HG03135 (cell line): ENCODE measurements around the gene ERICH6.
"Not testable (repeated sequence)": the region's sequence is repeated elsewhere in the genome, so short reads cannot be mapped to it uniquely, and the experiment has no call there.

Experiments
- ATAC-seq: cut with Tn5 transposase; IDR thresholded peaks from one replicate; pipeline ENCODE4 v1.9.1; 2021; ENCODE audit warnings: mild to moderate bottlenecking, moderate library complexity; ENCODE audit not compliant: unreplicated experiment

Gene ERICH6

DNA sequence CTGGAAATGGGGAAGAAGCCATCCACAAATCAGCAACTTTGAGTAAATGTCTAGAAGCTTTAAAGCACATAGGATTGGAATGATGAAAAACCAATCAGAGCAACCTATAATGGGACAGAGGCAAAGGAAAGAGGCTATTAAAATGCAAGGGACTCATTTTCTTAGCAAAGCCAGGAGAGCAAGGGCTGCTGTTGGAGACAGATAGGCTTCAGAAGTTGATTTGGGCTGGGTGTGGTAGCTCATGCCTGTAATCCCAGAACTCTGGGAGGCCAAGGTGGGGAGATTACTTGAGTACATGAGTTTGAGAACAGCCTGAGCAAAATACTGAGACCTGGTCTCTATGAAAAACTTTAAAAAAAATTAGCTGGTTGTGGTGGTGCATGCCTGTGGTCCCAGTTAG lies 16.1 kb downstream of the ERICH6 start:
- ATAC-seq, result no peak

DNA sequence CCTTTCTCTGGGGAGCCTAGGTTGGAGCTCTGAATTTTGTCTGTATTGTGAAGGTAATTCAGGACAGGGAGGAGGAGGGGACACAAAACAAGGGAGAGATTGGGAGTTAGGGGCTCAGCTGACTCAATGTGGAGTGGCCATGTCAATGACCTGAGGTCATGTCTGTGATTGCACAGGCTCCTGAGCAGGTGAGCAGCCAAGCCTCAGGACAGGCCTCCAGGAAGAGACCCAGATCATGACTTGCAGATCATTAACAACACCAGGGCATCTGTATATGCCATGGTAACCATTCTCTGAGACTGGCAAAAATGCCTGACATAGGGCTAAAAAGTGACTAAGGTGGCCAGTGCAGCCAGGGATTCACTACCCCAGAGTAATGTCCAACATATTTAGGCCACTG lies 20.9 kb downstream of the ERICH6 start:
- ATAC-seq, result no peak

DNA sequence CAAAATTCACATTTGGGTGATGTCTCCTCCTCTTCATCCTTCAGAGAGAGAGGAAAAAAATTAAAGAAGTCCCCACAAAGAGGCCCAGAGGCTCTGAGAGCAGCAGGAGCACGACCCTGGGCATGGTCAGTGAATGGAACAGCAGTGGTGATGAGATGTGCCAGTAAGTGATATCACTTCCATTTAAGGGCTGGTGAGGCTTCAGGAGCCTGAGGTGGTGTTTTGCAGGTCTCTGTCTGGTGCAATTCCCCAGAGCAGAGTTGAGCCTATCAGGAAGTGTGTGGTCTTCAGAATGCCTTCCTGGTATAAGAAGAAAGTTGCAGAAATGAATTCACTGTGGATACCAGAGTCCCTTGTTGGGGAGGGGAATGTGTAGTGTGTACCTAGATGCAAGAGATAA lies 21.4 kb downstream of the ERICH6 start:
- no peak for ATAC-seq

DNA sequence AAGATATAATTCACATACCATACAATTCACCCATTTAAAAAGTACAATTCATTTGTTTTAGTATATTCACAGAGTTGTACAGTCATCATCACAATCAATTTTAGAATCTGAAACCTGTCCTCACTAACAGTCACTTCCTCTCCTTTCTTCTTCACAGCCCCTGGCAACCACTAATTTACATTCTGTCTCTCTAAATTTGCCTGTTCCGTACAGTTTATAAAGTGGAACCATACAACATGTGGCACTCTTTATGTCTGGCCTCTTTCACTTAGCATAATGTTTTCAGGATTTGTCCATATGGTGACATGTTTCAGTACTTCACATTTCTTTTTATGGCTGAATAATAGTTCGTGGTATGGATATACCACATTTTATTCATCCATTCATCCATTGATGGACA lies 22.7 kb downstream of the ERICH6 start:
- ATAC-seq, result peak; percentile 90

DNA sequence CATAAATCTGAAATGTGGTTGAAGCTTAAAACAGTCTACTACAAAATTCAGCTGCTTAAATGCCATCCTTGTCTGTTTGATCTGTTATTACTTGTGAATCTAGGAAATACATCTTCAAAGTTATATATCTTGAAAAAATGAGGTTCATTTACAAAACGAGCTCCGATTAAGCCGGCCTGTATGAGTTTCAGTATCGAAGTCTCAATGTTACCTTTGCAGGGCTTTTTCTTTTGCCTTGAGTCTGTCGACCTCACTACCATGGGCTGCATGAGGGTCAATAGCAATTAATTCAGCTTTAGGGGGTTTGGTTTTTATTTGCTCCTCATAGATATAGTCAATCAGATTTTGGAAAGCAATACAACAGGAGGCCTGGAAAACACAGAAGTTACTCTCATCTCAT lies 23.2 kb downstream of the ERICH6 start:
- no peak for ATAC-seq

DNA sequence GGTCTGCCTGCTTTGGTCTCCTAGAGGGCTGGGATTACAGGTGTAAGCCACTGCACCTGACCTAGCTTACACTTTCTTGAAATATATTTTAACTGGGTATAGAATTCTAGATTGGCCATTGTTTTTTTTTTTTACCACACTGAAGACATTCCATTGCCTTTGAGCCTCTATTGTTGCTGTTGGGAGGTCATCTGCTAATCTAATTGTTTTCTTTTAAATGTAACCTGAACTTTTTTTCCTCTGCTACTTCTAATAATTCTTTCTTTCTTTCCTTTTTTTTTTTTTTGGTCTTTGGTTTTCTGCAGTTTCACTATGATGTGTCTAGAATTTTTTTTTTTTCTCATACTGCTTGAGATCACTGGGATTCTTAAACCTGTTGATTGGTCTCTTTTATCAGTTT lies 28.1 kb downstream of the ERICH6 start:
- no peak for ATAC-seq

DNA sequence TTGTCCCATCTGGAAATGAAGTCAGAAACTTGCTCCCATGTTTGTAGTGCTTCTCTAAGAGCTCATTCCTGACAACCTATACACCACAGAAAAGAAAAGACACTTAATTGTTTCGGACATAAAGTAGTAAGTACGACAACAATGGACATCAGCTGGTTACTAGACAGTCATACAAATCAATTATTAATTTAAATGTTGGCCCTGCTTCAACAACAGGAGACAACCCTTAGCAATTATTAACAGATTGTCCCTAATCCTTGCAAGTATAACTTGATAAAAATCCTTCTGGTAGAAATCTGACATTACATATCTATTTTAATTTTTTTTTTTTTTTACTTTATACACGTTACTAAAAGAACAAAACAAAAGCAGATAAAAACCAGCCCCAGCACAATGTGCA lies 29.8 kb downstream of the ERICH6 start:
- no peak for ATAC-seq

DNA sequence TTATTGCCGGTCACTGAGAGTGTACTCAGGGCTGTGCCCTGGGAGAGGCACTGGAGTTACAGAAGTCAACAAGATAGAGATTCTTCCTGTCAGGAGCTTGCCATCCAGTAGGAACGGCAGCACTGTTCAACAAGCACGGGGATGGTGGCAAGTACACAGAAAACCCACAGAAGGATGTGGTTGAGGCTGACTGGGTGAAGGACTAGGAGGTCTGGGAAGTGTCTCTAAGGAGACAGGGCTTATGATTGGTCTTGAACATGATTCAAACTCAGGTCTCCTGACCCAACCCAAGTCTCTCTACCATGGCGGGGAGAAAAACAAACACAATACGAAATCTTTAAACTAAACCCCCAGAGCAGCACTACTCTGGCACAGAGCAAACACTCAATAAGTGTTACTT lies 37.6 kb downstream of the ERICH6 start:
- ATAC-seq, result no peak

DNA sequence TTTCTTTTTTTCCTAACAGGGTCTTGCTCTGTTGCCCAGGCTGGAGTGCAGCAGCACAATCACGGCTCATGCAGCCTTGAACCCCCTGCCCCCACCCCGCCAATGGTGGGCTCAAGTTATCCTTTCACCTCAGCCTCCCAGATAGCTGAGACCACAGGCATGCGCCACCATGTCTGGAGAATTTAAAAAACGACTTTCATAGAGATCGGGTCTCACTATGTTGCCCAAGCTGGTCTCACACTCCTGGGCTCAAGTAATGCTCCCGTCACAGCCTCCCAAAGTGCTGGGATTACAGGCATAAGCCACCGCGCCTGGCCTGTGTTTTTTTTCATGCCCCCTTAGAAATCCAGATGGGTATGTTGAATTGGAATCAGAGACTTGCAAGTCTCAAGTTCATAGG lies 40.3 kb downstream of the ERICH6 start:
- ATAC-seq, result no peak

DNA sequence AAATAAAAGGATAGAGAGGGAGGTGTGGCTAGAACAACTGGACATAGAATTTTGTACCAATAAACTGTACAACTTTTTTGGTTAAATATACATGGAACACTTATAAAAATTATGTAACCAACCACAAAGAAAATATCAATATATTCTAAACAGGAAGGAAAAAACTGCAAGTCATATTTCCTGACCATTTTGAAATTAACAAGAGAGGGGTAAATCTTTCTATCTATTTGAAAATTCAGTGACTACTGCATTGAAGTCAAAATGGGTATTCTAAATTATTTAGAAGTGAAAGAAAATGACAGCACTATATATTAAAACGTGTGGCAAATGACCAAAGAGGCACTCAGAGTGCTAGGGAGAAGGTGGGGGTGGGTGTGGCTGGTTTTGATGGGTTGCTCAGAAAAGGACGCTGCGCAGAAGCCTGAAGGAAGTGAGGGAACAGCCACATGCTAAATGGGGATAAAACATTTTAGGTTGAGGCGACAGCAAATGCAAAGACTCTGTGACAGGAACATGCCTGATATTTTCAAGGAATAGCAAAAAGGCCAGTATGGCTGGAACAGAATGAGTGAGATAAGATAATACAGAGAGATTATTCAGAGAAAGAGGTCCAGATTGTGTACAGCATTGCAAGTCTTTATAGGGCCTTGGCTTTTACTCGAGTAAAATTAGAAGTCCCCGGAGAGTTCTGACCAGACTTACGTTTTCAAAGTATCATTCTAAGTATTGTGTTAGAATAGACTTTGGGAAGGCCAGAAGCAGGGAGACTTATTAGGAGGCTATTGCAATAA lies 41.1 kb downstream of the ERICH6 start:
- no peak for ATAC-seq

DNA sequence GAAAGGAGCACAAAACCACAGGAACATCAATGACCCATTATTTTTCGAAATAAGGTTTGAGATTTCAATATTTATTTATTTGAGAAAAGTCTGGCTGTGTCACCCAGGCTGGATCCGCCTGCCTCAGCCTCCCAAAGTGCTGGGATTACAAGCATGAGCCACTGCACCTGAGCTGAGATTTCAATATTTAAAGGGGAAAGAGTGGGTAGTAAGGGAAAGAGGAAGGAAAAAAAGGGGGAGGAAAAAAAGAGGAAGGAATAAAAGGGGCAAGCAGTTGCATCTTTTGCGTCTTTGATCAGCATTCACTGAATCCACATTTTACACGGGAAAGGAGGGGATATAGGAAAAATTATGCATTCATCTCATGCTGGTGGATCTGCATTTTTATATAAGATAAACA lies 47.4 kb downstream of the ERICH6 start:
- ATAC-seq, result no peak

DNA sequence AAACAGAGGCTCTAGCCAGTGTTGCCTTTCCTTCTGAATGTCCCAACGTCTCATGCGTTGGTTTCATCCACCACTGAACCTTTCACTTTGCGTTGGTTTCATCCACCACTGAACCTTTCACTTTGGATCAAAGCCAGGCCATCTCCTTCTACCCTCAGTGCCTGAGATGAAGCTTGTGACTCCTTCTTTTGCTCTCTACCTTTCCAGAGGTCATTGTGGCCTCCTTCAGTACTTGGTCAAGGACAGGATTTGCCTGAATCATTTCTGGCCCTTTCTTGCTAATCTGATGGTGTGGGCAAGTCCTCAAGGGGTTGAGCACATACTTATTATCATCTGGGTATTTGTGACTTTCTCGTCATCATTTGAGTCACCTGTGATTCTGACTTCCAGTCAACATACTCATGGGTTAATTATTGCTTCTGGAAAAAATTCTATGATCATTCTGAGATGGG lies 50.6 kb downstream of the ERICH6 start:
- no peak for ATAC-seq

DNA sequence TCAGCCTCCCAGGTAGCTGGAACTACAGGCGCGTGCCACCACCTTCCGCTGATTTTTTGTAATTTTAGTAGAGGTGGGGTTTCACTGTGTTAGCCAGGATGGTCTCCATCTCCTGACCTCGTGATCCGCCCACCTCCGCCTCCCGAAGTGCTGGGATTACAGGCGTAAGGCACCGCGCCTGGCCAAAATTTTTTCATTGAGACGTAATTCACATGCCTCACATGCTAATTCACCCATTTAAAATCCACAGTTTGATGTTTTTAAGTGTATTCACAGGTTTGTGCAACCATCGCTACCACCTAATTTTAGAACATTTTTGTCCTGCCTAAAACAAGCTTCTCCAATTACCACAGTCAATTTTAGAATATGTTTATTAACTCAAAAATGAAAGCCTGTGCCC lies 63.5 kb downstream of the ERICH6 start:
- ATAC-seq, result no peak

DNA sequence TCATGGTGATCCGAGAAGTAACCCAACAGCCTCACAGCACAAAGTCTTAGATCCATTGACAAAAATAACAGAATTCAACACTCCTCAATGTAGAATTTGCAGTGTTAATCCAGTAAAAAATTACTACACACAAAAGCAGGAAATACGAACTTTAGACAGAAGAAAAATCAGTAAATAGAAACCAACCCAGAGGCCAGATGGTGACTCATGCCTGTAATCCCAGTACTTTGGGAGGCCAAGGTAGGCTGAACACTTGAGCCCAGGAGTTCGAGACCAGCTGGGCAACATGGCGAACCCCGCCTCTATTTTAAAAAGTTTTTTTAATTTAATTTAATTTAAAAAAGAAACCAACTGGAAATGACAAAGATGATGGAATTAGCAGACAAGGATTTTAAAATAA lies 64.5 kb downstream of the ERICH6 start:
- ATAC-seq, result no peak

DNA sequence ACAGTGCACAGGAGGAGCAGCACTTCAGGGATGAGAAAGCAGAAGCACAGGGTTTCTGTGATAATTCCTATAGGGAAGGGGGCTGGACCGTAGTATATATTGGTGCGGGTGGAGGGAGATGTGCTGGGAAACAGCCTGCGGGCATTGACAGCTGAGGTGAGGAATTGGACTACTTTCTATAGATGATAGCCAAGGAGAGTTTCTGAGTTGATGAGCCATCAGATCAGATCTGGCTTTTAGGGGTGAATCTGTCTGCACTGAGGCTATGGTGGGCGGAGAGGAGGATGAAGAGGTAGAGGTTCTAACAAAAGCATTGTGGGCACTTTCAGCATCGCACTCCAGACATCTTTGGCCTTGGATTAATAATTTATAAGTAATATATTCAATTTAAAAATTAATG lies 67.5 kb downstream of the ERICH6 start:
- no peak for ATAC-seq

DNA sequence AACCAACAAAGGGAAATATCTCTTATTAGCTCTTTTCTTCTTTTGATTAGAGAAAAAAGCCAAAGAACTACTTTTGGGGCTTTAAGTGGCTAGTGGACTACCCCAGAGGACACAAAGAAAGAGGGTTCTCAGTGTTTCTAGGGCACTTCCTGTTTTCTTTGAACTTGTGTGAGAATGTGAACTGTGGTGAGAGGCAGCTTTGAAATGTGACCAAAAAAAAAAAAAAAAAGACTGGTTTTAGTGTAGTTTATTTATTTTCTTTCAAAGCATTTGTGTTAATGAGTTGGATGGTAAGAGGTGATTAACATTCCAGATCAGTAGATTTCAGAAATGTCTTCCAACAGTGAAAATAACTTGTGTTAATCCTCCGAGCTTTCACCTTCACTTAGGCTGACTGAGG lies 68.2 kb downstream of the ERICH6 start:
- peak; percentile 70 for ATAC-seq

DNA sequence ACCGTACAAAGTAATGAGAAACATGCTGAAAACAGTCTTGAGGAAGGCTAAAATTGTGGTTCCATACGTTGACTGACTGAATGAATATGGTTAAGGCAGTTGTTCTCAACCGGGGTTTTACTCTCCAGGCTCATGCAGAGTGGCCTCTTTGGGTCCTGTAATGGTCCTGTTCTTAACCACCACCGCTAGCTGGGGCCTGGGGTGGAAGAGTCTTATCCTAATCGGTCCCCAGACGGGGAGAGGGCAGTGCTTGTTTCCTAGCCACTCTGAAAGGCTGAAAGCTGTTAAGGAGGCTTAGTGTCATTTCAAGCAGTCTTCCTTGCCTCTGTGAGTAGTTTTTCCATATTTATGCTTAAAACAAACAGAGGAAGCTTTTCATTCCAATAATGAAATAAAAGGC lies 68.6 kb downstream of the ERICH6 start:
- no peak for ATAC-seq

DNA sequence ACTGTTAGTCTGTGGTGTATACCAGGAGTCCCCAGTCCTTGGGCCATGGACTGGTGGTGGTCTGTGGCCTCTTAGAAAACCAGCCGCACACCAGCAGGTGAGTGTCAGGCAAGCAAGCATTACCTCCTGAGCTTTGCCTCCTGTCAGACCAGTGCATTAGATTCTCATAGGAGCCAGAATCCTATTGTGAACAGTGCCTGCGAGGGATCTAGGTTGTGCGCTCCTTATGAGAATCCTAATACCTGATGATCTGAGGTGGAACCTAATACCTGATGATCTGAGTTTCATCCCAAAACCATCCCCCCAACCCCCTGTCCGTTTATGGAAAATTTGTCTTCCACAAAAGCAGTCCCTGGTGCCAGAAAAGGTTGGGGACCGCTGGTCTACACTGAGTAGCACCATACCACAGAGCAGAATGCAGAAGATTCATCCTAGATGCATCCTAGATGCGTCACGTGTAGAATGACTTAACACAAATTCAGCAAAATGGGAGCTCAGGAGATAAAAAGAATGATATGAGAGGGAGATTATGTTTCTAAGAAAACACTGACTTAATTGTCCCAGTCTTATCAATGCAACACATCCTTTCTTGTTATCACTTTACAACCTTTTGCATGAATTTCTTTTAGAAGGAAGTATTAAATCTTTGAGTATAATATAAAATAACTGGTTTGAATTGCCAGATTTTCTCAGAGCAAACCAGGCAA lies 72.1 kb downstream of the ERICH6 start:
- no peak for ATAC-seq

DNA sequence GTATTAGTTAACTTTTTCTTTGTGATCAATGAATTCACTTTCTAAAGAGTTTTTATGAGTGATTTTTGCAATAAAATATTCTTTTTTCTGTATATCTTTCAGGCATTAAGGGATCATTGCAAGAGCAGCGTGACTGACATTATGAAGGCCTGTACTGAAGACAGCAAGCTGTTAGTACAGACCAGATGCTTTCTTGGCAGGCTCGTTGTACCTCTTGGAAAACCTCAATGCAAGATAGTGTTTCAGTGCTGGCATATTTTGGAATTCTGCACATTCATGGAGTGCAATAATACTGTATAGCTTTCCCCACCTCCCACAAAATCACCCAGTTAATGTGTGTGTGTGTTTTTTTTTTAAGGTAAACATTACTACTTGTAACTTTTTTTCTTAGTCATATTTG lies 76.2 kb downstream of the ERICH6 start:
- ATAC-seq, result no peak

DNA sequence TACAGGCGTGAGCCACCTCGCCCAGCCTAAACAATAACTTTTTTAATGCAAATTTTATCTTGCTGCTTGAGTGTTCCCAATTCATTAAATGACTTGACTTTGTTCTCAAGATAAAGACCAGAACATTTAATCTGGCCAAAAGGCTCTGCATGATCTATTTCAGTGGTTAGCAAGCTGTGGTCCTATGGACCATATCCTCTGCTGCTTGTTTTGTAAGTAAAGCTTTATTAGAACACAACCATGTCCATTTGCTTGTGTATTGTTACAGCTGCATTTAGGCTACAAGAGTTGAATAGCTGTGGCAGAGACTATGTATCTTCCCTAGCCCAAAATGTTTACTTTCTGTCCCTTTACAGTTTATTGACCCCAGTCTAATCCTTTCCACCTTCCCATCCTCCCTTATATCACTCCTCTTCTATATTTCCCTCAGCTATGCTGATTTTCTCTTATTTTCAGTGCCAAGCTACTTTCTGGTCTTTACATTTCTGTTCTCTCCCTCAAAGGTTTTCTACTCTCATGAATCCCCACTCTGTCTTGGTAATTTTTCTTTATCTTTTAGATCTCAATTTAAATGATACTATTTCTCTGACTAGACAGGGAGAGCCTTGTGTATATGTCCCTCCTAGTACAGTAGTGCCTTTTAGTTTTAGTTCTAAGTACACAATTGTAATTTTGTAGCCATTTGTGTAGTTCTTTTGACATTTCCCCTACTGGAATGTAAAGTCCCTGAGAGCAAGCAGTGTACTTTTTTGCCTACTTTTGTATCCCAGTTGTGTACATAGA lies 77.4 kb downstream of the ERICH6 start:
- no peak for ATAC-seq

DNA sequence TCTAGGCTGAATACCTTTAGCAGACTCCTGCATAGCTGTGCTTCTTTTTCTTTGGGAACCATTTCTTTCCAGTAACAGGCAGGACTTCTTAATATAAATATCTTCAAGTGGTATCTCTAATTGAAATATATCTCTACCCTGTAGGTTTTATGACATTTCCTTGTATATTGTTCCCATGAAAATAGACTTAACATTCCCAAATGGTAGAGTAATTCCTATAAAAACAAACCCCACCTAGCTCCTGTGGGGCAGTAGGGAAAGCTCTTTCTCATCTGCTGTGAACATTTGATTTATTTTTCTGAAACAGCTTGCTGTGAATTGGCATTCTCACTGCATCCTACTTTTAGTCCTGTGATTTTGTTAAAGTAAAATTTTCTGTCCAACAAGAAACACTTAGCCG lies 79.8 kb downstream of the ERICH6 start:
- no peak for ATAC-seq

DNA sequence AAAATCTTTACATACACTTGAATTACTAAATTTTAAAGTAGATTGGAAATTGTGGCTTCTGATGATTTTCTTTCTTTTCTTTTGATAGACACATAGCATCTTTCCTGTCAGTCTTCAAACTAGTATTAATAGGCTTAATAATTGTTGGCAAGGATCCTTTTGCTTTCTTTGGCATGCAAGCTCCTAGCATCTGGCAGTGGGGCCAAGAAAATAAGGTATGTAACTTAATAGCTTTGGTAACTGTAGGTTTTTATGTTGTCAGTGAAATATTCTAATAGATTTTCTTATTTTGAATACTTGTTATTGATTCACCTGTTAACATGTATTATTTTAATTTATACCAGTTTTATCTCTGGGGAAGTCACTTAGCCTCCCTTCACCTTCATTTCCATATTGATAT lies 80.8 kb downstream of the ERICH6 start:
- ATAC-seq, result not testable (repeated sequence)
